RWPE2 (cell line): Measurements from ENCODE around the gene DBH.
A peak's percentile ranks its signal among the peaks of the same experiment; 100 is the strongest.

Source experiments
- ATAC-seq: fragments of 200-7000 bp; cut with Tn5 transposase; 3 replicates; pipeline ENCODE4 v1.9.1; 2021; ENCODE audit warnings: low read depth
- DNase-seq: peaks from one replicate; pipeline ENCODE4 v3.0.0-alpha.2; 2020; ENCODE audit warnings: low spot score
- H3K27ac ChIP-seq: fragments of 450-650 bp; 2 replicates; pipeline ENCODE4 v1.5.1; 2017; ENCODE audit warnings: mild to moderate bottlenecking; ENCODE audit not compliant: poor library complexity, severe bottlenecking
- H3K27me3 ChIP-seq: fragments of 250-450 bp; sonication (Bioruptor Pico); 2 replicates; pipeline ENCODE4 v1.5.1; 2021; ENCODE audit warnings: mild to moderate bottlenecking, moderate library complexity; ENCODE audit not compliant: insufficient read depth, poor library complexity, severe bottlenecking
- H3K36me3 ChIP-seq: fragments of 250-450 bp; sonication (Bioruptor Pico); 2 replicates; pipeline ENCODE4 v1.5.1; 2020; ENCODE audit warnings: low read depth, mild to moderate bottlenecking, moderate library complexity
- H3K4me1 ChIP-seq: fragments of 250-450 bp; sonication (Bioruptor Pico); 2 replicates; pipeline ENCODE4 v1.5.1; 2021; ENCODE audit warnings: mild to moderate bottlenecking, moderate library complexity; ENCODE audit not compliant: insufficient read depth, poor library complexity, severe bottlenecking
- H3K4me3 ChIP-seq: fragments of 250-450 bp; sonication (Bioruptor Pico); 2 replicates; pipeline ENCODE4 v1.5.1; 2021; ENCODE audit warnings: mild to moderate bottlenecking, moderate library complexity; ENCODE audit not compliant: severe bottlenecking
- H3K9me3 ChIP-seq: fragments of 250-450 bp; sonication (Bioruptor Pico); 2 replicates; pipeline ENCODE4 v1.5.1; 2021; ENCODE audit warnings: mild to moderate bottlenecking, moderate library complexity; ENCODE audit not compliant: severe bottlenecking
- TF ChIP-seq, protein P1 (sequence below): fragments of 450-650 bp; IDR thresholded peaks from one replicate; pipeline ENCODE4 v1.5.1; 2017; ENCODE audit warnings: mild to moderate bottlenecking, moderate library complexity; ENCODE audit not compliant: poor library complexity, severe bottlenecking

Gene DBH

DNA sequence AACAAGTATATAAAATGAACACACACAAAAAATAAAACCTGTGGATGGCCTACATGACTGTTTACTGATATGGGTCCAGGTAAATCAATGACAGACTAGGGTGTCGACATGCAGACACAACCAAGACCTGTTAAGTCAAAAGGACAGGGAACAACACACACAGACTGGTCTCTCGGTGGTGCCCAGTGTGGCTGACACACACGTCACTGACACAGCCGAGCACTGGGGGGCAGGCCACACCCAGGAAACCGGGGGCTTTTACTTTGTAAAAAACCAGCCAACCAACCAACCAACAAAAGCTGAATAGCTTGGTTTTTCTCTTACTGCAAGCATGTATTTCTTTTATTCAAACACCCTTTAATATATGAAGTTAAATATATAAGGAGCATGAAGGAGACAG, 31.9 kb upstream of the DBH start:
- Histone ChIP-seq H3K27me3 (peaks cover 27% of the 10 kb centered on the region), H3K9me3 (no peaks in the 10 kb centered on the region), H3K36me3 (no peaks in the 10 kb centered on the region), H3K4me1 (no peaks in the 10 kb centered on the region), H3K4me3 (no peak overlapping the region), H3K27ac (no peak overlapping the region)
- no peak for DNase-seq
- no peak for ATAC-seq
- TF ChIP-seq, protein P1, sequence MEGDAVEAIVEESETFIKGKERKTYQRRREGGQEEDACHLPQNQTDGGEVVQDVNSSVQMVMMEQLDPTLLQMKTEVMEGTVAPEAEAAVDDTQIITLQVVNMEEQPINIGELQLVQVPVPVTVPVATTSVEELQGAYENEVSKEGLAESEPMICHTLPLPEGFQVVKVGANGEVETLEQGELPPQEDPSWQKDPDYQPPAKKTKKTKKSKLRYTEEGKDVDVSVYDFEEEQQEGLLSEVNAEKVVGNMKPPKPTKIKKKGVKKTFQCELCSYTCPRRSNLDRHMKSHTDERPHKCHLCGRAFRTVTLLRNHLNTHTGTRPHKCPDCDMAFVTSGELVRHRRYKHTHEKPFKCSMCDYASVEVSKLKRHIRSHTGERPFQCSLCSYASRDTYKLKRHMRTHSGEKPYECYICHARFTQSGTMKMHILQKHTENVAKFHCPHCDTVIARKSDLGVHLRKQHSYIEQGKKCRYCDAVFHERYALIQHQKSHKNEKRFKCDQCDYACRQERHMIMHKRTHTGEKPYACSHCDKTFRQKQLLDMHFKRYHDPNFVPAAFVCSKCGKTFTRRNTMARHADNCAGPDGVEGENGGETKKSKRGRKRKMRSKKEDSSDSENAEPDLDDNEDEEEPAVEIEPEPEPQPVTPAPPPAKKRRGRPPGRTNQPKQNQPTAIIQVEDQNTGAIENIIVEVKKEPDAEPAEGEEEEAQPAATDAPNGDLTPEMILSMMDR: no peak

- no peaks in the 10 kb centered on the region for H3K4me1 ChIP-seq
- no peaks in the 10 kb centered on the region for H3K36me3 ChIP-seq
- H3K27ac ChIP-seq: no peak overlapping the region
- TF ChIP-seq, protein P1: no peak
- peaks cover 33% of the 10 kb centered on the region for H3K27me3 ChIP-seq
- no peaks in the 10 kb centered on the region for H3K9me3 ChIP-seq
- H3K4me3 ChIP-seq: no peak overlapping the region
- no peak for DNase-seq
- 0 out of 3 replicates have a peak, but pooled peaks have one; percentile 23 for ATAC-seq
Measured at GRCh38 chr9:133604856-133605255, 31.3 kb upstream of the DBH start.

GRCh38 chr9:133605446-133605845, 30.7 kb upstream of the DBH start:
- Histone ChIP-seq H3K4me3 (no peak overlapping the region), H3K27ac (no peak overlapping the region), H3K4me1 (no peaks in the 10 kb centered on the region), H3K27me3 (peaks cover 36% of the 10 kb centered on the region), H3K36me3 (no peaks in the 10 kb centered on the region), H3K9me3 (no peaks in the 10 kb centered on the region)
- no peak for DNase-seq
- no peak for ATAC-seq
- TF ChIP-seq, protein P1: no peak

- H3K4me3 ChIP-seq: no peak overlapping the region
- ATAC-seq (no peak), DNase-seq (no peak)
- H3K27ac ChIP-seq: no peak overlapping the region
- peaks cover 43% of the 10 kb centered on the region for H3K27me3 ChIP-seq
- H3K9me3 ChIP-seq: no peaks in the 10 kb centered on the region
- H3K36me3 ChIP-seq: no peaks in the 10 kb centered on the region
- TF ChIP-seq, protein P1: no peak
- H3K4me1 ChIP-seq: no peaks in the 10 kb centered on the region
Measured at GRCh38 chr9:133605856-133606707, 30.1 kb upstream of the DBH start.

GRCh38 chr9:133606708-133607025, 29.5 kb upstream of the DBH start:
- no peaks in the 10 kb centered on the region for H3K4me1 ChIP-seq
- ATAC-seq (no peak), DNase-seq (no peak)
- H3K27ac ChIP-seq: no peak overlapping the region
- no peaks in the 10 kb centered on the region for H3K9me3 ChIP-seq
- H3K27me3 ChIP-seq: peaks cover 45% of the 10 kb centered on the region
- no peaks in the 10 kb centered on the region for H3K36me3 ChIP-seq
- TF ChIP-seq, protein P1: no peak
- no peak overlapping the region for H3K4me3 ChIP-seq
